Testis (tissue), 2 donors: ENCODE results near the gene RRM1.

Experiments used
- CTCF ChIP-seq, 3 experiments: fragments of 450-650 bp in 2 of 3; fragments of 200-600 bp in 1 of 3; sonication (generic) in 1 of 3; IDR thresholded peaks; one replicate each; pipeline ENCODE4 v1.5.1; 2016 to 2019; ENCODE audit warnings: antibody characterized with exemption in 3 of 3, mild to moderate bottlenecking in 2 of 3, moderate library complexity in 1 of 3
- POLR2A ChIP-seq: fragments of 450-650 bp; IDR thresholded peaks from one replicate; pipeline ENCODE4 v1.6.1; 2017; ENCODE audit warnings: antibody characterized with exemption, mild to moderate bottlenecking, moderate library complexity

- no peak for TF ChIP-seq CTCF (IDR thresholded peaks at IDR 0.05)
- no peak for TF ChIP-seq POLR2A
Measured at GRCh38 chr11:4140067-4140636, 45.6 kb downstream of the RRM1 start.
